GM18526 (cell line): ENCODE measurements around the gene RBFOX2.

ENCODE experiments used
- POLR2A ChIP-seq: IDR thresholded peaks from 3 replicates; pipeline ENCODE4 v1.6.1; 2011; ENCODE audit not compliant: insufficient read length; ENCODE audit errors: extremely low read depth

The RBFOX2 gene

GRCh38 chr22:35795476-35795875 lies 233.1 kb downstream of the RBFOX2 start:
- TF ChIP-seq POLR2A, result no peak

- TF ChIP-seq POLR2A, result no peak
These were observed 236.1 kb downstream of the RBFOX2 start for GRCh38 chr22:35792506-35792905.

GRCh38 chr22:35785181-35785923 lies 243.3 kb downstream of the RBFOX2 start:
- no peak for TF ChIP-seq POLR2A

- TF ChIP-seq POLR2A, result no peak
These were observed 244.0 kb downstream of the RBFOX2 start for GRCh38 chr22:35784633-35785032.

GRCh38 chr22:35783943-35784614 lies 244.5 kb downstream of the RBFOX2 start:
- TF ChIP-seq POLR2A, result no peak

- TF ChIP-seq POLR2A, result no peak
These were observed 246.1 kb downstream of the RBFOX2 start for GRCh38 chr22:35782504-35782903.

GRCh38 chr22:35781898-35782297 lies 246.7 kb downstream of the RBFOX2 start:
- no peak for TF ChIP-seq POLR2A

- no peak for TF ChIP-seq POLR2A
These were observed 251.2 kb downstream of the RBFOX2 start for GRCh38 chr22:35777335-35777975.

- TF ChIP-seq POLR2A, result no peak
These were observed 253.3 kb downstream of the RBFOX2 start for GRCh38 chr22:35775339-35775738.

- no peak for TF ChIP-seq POLR2A
These were observed 258.6 kb downstream of the RBFOX2 start for GRCh38 chr22:35769974-35770373.

GRCh38 chr22:35766654-35767580 lies 261.7 kb downstream of the RBFOX2 start:
- no peak for TF ChIP-seq POLR2A

- TF ChIP-seq POLR2A, result no peak
These were observed 267.6 kb downstream of the RBFOX2 start for GRCh38 chr22:35761037-35761436.

GRCh38 chr22:35758394-35758793 lies 270.2 kb downstream of the RBFOX2 start:
- no peak for TF ChIP-seq POLR2A

GRCh38 chr22:35756722-35757121 lies 271.9 kb downstream of the RBFOX2 start:
- no peak for TF ChIP-seq POLR2A

- no peak for TF ChIP-seq POLR2A
These were observed 273.9 kb downstream of the RBFOX2 start for GRCh38 chr22:35754761-35755160.
